Peyer's patch (tissue), 4 donors: ENCODE data around the gene FBXO42. TPM values are rescaled to one million over a fixed set of nuclear protein-coding genes. Genes with fewer than 3 reads are reported as not detected.

Experiments
- DNase-seq, 3 donors: peaks; one replicate each; pipeline ENCODE4 v3.0.0-alpha.2; 2017 to 2019
- H3K27ac ChIP-seq, 4 donors: fragments of 200-600 bp; sonication (generic); one replicate each; pipeline ENCODE4 v1.5.1; 2016 to 2019
- H3K27me3 ChIP-seq, 2 donors: fragments of 200-600 bp; sonication (generic); one replicate each; pipeline ENCODE4 v1.5.1; 2019
- H3K36me3 ChIP-seq, 3 donors: fragments of 200-600 bp; sonication (generic); one replicate each; pipeline ENCODE4 v1.5.1; 2016 to 2019
- H3K4me1 ChIP-seq, 4 donors: fragments of 200-600 bp; sonication (generic); one replicate each; pipeline ENCODE4 v1.5.1; 2016 to 2019
- H3K4me3 ChIP-seq, 4 donors: fragments of 200-600 bp; sonication (generic); 1 replicate in 3 of 4; 2 replicates in 1 of 4; pipeline ENCODE4 v1.5.1; 2016 to 2019; ENCODE audit warnings: mild to moderate bottlenecking in 1 of 4
- H3K9me3 ChIP-seq, 4 donors: fragments of 200-600 bp; sonication (generic); one replicate each; pipeline ENCODE4 v1.5.1; 2016 to 2019; ENCODE audit warnings: mild to moderate bottlenecking in 1 of 4
- POLR2A ChIP-seq, 2 donors: fragments of 450-650 bp; IDR thresholded peaks; one replicate each; pipeline ENCODE4 v1.5.1; 2017; ENCODE audit warnings: antibody characterized with exemption in 2 of 2, mild to moderate bottlenecking in 2 of 2, moderate library complexity in 2 of 2
- small RNA-seq, 2 donors: library from RNA; depleted of rRNA; stranded (forward); fragments of <200 nt; gene quantifications; one replicate each; pipeline ENCODE3, GENCODE V24; 2016
- total RNA-seq, 4 donors: library from RNA; depleted of rRNA; stranded (reverse); fragments of >200 nt; gene quantifications; one replicate each; pipeline ENCODE4 v1.1.0, GENCODE V29; 2016
- TF ChIP-seq, protein P1 (sequence below), 6 experiments: fragments of 450-650 bp in 4 of 6; fragments of 200-600 bp in 2 of 6; sonication (generic) in 1 of 6; IDR thresholded peaks; one replicate each; pipeline ENCODE4 v1.5.1; 2017 to 2019; ENCODE audit warnings: antibody characterized with exemption in 6 of 6, mild to moderate bottlenecking in 3 of 6, moderate library complexity in 1 of 6

The FBXO42 gene
- total RNA-seq, 4 donors from 2014 or later: 15.7 to 29.4 (median 24.5) TPM

DNA sequence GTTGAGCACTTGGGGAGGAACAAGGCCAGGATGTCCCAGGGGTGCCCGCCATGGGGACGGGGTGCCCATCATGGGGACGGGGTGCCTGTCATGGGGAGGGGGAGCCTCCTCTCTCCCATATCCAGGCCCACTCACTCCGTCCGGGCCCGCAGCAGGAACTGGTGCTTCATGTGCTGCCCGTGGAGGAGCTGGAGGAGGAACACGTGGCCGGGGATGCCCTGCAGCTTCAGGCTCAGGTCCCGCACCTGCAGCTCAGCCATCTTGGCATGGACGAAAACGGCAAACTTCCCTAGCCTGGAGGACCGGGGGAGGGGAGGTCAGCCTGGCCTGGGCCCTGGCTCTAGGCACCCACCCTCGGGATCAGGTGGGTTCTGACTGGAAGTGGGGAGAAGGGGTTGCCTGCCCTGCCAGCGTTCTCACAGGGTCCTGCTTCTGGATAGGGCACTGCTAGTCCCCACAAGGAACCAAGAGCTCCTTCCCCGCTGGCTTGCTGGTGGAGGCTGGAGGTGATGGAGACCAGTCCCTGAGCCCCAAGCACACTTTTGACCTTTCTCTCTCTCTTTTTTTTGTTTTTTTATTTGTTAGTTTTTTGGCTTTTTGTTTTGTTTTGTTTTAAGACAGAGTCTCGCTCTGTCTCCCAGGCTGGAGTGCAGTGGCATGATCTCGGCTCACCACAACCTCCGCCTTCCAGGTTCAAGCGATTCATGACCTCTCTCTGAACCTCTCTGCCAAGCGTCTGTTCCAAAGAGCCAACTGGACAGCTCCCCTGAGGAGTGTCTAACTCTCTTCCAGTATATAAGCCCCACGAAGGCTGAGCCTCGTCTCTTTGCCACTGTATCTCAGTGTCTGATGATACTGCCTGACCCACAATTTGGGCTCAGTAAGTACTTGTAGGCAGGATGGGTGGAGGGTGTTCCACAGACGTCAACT lies 149.7 kb downstream of the FBXO42 start:
- Histone ChIP-seq H3K27me3 (no peaks in the 10 kb centered on the region), H3K36me3 (no peaks in the 10 kb centered on the region), H3K9me3 (no peaks in the 10 kb centered on the region), H3K27ac (no peak overlapping the region), H3K4me1 (peaks cover 0 to 10% (median 8%) of the 10 kb centered on the region in 4 donors), H3K4me3 (no peak overlapping the region)
- DNase-seq: no peak
- no peak for TF ChIP-seq POLR2A (IDR thresholded peaks at IDR 0.05)

DNA sequence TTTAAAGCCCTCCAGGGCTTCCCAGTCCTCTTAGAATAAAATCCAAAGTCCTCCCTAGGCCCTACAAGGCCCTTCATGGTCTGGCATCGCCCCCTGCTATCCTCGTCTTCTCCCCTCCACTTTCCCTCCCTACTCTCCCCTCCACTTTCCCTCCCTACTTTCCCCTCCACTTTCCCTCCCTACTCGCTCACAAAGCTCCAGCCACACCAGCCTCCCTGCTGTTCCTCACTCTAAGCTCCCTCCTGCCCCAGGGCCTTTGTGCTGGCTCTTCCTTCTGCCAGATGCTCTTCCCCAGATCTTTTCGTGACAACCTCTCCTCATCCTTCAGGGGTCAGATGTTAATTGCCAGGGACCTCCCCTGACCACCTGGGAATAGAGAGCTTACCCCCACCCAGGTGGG lies 152.6 kb downstream of the FBXO42 start:
- H3K27me3 ChIP-seq: no peaks in the 10 kb centered on the region
- no peak for TF ChIP-seq POLR2A (IDR thresholded peaks at IDR 0.05)
- TF ChIP-seq, protein P1, sequence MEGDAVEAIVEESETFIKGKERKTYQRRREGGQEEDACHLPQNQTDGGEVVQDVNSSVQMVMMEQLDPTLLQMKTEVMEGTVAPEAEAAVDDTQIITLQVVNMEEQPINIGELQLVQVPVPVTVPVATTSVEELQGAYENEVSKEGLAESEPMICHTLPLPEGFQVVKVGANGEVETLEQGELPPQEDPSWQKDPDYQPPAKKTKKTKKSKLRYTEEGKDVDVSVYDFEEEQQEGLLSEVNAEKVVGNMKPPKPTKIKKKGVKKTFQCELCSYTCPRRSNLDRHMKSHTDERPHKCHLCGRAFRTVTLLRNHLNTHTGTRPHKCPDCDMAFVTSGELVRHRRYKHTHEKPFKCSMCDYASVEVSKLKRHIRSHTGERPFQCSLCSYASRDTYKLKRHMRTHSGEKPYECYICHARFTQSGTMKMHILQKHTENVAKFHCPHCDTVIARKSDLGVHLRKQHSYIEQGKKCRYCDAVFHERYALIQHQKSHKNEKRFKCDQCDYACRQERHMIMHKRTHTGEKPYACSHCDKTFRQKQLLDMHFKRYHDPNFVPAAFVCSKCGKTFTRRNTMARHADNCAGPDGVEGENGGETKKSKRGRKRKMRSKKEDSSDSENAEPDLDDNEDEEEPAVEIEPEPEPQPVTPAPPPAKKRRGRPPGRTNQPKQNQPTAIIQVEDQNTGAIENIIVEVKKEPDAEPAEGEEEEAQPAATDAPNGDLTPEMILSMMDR (IDR thresholded peaks at IDR 0.05): no peak
- H3K9me3 ChIP-seq: no peaks in the 10 kb centered on the region
- H3K27ac ChIP-seq: no peak overlapping the region
- H3K4me3 ChIP-seq: no peak overlapping the region
- no peaks in the 10 kb centered on the region for H3K4me1 ChIP-seq
- DNase-seq: no peak
- no peaks in the 10 kb centered on the region for H3K36me3 ChIP-seq

DNA sequence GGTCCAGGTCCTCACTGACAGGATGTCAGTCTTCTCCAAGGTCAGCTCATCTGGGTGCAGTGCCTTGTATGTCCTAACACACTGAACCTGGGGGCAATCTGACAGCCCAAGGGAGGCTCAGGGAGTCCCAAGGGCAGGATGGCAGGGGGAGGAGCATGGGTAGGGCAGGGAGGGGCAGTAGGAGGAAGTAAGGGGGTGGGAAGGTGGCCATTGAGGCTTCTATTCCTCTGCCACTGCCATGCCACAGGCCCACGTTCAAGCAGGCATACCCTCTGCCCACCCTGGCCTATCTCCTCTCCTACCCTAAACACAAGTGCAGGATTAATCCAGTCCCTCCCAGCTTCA lies 153.2 kb downstream of the FBXO42 start:
- TF ChIP-seq, protein P1 (IDR thresholded peaks at IDR 0.05): no peak
- TF ChIP-seq POLR2A (IDR thresholded peaks at IDR 0.05): no peak
- Histone ChIP-seq H3K4me3 (no peak overlapping the region), H3K9me3 (no peaks in the 10 kb centered on the region), H3K4me1 (no peaks in the 10 kb centered on the region), H3K27me3 (no peaks in the 10 kb centered on the region), H3K36me3 (no peaks in the 10 kb centered on the region), H3K27ac (no peak overlapping the region)
- DNase-seq: peak in 1 of 3 donors; percentile 67

DNA sequence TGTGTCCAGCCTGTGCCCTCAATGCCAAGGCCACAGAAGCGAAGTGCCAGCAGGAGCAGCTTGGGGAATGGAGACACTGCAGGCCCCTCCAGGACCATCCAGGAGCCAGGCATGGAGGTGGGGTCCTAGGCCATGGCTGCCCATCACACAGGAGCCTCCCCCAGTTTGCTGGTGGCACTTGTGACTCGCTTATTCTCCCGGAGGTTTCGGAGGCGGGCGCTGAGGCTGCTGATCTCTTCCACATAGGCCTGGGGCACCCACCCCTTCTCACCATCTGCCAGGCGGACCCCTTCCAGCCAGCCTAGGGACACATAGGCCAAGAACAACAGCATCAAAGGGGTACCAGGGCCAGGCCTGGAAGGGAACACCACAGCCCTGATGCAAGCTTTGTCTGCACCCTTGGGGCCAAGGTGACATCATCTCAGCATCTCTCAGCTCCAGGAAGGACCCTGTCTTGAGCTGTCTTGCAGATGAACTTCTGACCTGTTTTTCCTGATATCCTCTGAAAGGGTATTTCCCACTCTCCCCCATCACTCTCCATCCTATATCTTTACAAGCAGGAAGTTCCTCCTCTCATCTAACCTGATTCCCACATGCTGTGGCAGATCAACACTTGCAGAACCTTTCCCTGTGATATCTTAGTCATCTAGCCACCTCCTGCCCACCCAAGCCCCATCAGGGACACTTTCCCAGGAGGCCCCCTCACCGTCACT lies 153.7 kb downstream of the FBXO42 start:
- TF ChIP-seq, protein P1 (IDR thresholded peaks at IDR 0.05): no peak
- TF ChIP-seq POLR2A (IDR thresholded peaks at IDR 0.05): no peak
- no peaks in the 10 kb centered on the region for H3K9me3 ChIP-seq
- DNase-seq: no peak
- no peaks in the 10 kb centered on the region for H3K27me3 ChIP-seq
- no peak overlapping the region for H3K4me3 ChIP-seq
- no peaks in the 10 kb centered on the region for H3K36me3 ChIP-seq
- H3K4me1 ChIP-seq: no peaks in the 10 kb centered on the region
- no peak overlapping the region for H3K27ac ChIP-seq

DNA sequence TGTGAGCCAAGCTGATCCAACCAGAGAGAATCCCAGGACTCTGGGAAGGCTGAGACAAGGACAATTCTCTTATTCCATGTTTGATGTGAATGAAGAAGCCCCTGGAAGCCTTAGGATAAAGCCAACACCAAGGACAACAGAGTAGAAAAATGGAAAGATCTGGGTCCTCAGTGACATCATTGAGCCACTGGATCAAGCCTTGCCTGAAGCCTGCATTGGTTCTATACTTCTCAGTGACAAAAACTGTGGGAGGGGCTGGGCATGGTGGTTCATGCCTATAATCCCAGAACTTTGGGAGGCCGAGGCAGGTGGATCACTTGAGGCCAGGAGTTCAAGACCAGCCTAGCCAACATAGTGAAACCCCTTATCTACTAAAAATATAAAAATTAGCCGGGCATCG lies 155.4 kb downstream of the FBXO42 start:
- Histone ChIP-seq H3K36me3 (no peaks in the 10 kb centered on the region), H3K27ac (no peak overlapping the region), H3K4me3 (no peak overlapping the region), H3K9me3 (no peaks in the 10 kb centered on the region), H3K4me1 (no peaks in the 10 kb centered on the region), H3K27me3 (no peaks in the 10 kb centered on the region)
- TF ChIP-seq, protein P1 (IDR thresholded peaks at IDR 0.05): no peak
- no peak for TF ChIP-seq POLR2A (IDR thresholded peaks at IDR 0.05)
- no peak for DNase-seq

Small RNA genes lying within 50 kb of the gene (small RNA-seq; reads per million reads assigned to genes)
- 0 reads per million in 2 donors for gene MT1XP1

Other genes with a start within 250 kb of the FBXO42 start
- 10 to 100 TPM; 23.5 to 42.6 (median 35.5) TPM for gene EPHA2, start 196.4 kb downstream of the FBXO42 start, total RNA-seq
- gene ARHGEF19, start 139.8 kb downstream of the FBXO42 start, total RNA-seq: 10 to 100 TPM in 1 of 4 donors, 1 to 10 TPM in 3; 6.0 to 16.5 (median 7.3) TPM
- 1 to 10 TPM in 3 of 4 donors, not detected in 1; 1.2 to 6.6 (median 3.4) TPM for gene CPLANE2, start 115.3 kb downstream of the FBXO42 start, total RNA-seq
- gene SZRD1, start 14.8 kb upstream of the FBXO42 start, total RNA-seq: 10 to 100 TPM; 52.0 to 59.5 (median 57.4) TPM
- gene SPATA21, start 84.9 kb upstream of the FBXO42 start, total RNA-seq: not detected
- gene NECAP2, start 88.2 kb upstream of the FBXO42 start, total RNA-seq: 10 to 100 TPM; 32.1 to 53.1 (median 38.6) TPM
- under 1 TPM; under 0.01 TPM for gene RNU1-1, start 161.8 kb upstream of the FBXO42 start, total RNA-seq